ENCODE measurements around the gene KCNQ2. TPM values are rescaled to one million over a fixed set of nuclear protein-coding genes. Genes with fewer than 3 reads are reported as not detected.

KCNQ2 gene
- total RNA-seq, 1 experiment from 2014 or later: 0.25 TPM

DNA sequence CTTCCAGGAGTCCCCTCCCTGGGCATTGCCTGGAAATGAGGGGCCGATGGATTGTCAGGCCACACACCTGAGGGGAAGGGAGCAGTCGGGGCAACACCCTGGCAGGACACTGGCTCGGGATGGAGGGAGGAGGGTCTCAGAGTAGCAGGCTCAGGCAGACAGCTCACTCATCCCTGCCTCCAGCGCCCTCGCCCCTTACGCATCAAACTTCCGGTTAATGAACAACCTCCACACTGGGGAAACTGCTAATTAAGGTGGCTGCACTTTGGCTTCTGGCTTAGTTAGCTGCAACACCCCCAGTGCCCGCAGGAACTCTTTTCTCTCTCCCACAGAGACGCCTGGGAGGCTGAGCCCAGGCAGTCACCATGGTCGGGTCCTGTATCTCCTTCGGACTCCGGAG lies 98.0 kb downstream of the KCNQ2 start:
- Histone ChIP-seq H3K9me3 (no peaks in the 10 kb centered on the region), H3K36me3 (ENCODE audit: control insufficient read depth, insufficient read depth, low read length) (no peaks in the 10 kb centered on the region), H3K27me3 (replicated peaks; ENCODE audit: control insufficient read depth, insufficient read depth, low read length) (no peaks in the 10 kb centered on the region), H3K4me3 (ENCODE audit: low read depth, low read length) (no peak overlapping the region), H3K4me1 (peaks cover 10% of the 10 kb centered on the region; the same call in 1 of the 2 replicates)
- intact Hi-C loops (cut with micrococcal nuclease; ENCODE audit: unreplicated experiment): no loop called here
- TF ChIP-seq, protein P1, sequence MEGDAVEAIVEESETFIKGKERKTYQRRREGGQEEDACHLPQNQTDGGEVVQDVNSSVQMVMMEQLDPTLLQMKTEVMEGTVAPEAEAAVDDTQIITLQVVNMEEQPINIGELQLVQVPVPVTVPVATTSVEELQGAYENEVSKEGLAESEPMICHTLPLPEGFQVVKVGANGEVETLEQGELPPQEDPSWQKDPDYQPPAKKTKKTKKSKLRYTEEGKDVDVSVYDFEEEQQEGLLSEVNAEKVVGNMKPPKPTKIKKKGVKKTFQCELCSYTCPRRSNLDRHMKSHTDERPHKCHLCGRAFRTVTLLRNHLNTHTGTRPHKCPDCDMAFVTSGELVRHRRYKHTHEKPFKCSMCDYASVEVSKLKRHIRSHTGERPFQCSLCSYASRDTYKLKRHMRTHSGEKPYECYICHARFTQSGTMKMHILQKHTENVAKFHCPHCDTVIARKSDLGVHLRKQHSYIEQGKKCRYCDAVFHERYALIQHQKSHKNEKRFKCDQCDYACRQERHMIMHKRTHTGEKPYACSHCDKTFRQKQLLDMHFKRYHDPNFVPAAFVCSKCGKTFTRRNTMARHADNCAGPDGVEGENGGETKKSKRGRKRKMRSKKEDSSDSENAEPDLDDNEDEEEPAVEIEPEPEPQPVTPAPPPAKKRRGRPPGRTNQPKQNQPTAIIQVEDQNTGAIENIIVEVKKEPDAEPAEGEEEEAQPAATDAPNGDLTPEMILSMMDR (IDR thresholded peaks at IDR 0.05; ENCODE audit: insufficient read depth in 1 of 2, low read depth in 1 of 2, low read length in 1 of 2, severe bottlenecking in 1 of 2, unreplicated experiment in 1 of 2): no peak
- peak in 1 of 2 experiments; percentile 53 for DNase-seq
- CTCF ChIA-PET: interaction anchor here (0.5 to 1.2 kb wide), 2 partner anchors 140 to 728 kb away, joined by 3 to 4 read pairs; no protein-coding TSS in a partner anchor
- H3K27ac Mint-ChIP-seq (ENCODE audit: unreplicated experiment): no peak overlapping the region
- H3K9me3 Mint-ChIP-seq (ENCODE audit: unreplicated experiment): no peaks in the 10 kb centered on the region
- H3K36me3 Mint-ChIP-seq (ENCODE audit: insufficient read depth, unreplicated experiment): peaks cover 6% of the 10 kb centered on the region
- no TSS peak for BruUV-seq (replicated peaks)
- no peak overlapping the region for H3K4me3 Mint-ChIP-seq (ENCODE audit: unreplicated experiment)
- H3K27me3 Mint-ChIP-seq (ENCODE audit: insufficient read depth, unreplicated experiment): peaks cover 4% of the 10 kb centered on the region
- POLR2A ChIA-PET: interaction anchor here (0.6 kb wide), 1 partner anchor 102 kb away, joined by 9 read pairs; the partner anchor contains the start of gene ARFGAP1
- peaks cover 6% of the 10 kb centered on the region for H3K4me1 Mint-ChIP-seq (ENCODE audit: low read depth, unreplicated experiment)

DNA sequence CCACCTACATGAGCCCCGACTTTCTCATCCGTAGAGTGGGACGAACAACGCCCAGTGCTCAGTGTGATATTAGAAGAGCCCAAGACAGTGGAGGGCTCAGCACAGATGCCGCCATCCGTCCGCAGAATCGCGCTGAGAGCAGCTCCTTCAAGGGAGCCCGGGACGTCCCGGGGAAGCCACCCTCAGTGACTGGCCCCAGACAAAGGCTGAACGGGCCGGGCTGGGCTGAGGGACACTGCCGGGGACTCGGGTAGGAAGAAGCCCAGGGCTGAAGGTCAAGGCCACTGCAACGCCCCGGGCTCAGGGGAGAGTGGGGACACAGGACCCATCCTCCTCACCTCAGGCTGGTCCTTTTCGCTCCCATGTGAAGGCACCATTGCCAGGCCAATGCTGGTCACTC lies 98.5 kb downstream of the KCNQ2 start:
- CTCF ChIA-PET: interaction anchor here (0.5 to 1.2 kb wide), 4 partner anchors 9 to 728 kb away, joined by 3 to 4 read pairs (median 3); no protein-coding TSS in a partner anchor
- Mint-ChIP-seq H3K4me3 (ENCODE audit: unreplicated experiment) (no peak overlapping the region), H3K9me3 (ENCODE audit: unreplicated experiment) (no peaks in the 10 kb centered on the region), H3K4me1 (ENCODE audit: low read depth, unreplicated experiment) (peaks cover 6% of the 10 kb centered on the region), H3K27me3 (ENCODE audit: insufficient read depth, unreplicated experiment) (peaks cover 6% of the 10 kb centered on the region), H3K27ac (ENCODE audit: unreplicated experiment) (no peak overlapping the region), H3K36me3 (ENCODE audit: insufficient read depth, unreplicated experiment) (peaks cover 1% of the 10 kb centered on the region)
- POLR2A ChIA-PET: no interaction called here
- TF ChIP-seq, protein P1 (IDR thresholded peaks at IDR 0.05; ENCODE audit: insufficient read depth in 1 of 2, low read depth in 1 of 2, low read length in 1 of 2, severe bottlenecking in 1 of 2, unreplicated experiment in 1 of 2): no peak
- H3K27me3 ChIP-seq (replicated peaks; ENCODE audit: control insufficient read depth, insufficient read depth, low read length): no peaks in the 10 kb centered on the region
- intact Hi-C loops (cut with micrococcal nuclease; ENCODE audit: unreplicated experiment): no loop called here
- no peaks in the 10 kb centered on the region for H3K36me3 ChIP-seq (ENCODE audit: control insufficient read depth, insufficient read depth, low read length)
- peaks cover 10% of the 10 kb centered on the region; the same call in 1 of the 2 replicates for H3K4me1 ChIP-seq
- DNase-seq: no peak
- H3K9me3 ChIP-seq: no peaks in the 10 kb centered on the region
- H3K4me3 ChIP-seq (ENCODE audit: low read depth, low read length): no peak overlapping the region
- no TSS peak for BruUV-seq (replicated peaks)

DNA sequence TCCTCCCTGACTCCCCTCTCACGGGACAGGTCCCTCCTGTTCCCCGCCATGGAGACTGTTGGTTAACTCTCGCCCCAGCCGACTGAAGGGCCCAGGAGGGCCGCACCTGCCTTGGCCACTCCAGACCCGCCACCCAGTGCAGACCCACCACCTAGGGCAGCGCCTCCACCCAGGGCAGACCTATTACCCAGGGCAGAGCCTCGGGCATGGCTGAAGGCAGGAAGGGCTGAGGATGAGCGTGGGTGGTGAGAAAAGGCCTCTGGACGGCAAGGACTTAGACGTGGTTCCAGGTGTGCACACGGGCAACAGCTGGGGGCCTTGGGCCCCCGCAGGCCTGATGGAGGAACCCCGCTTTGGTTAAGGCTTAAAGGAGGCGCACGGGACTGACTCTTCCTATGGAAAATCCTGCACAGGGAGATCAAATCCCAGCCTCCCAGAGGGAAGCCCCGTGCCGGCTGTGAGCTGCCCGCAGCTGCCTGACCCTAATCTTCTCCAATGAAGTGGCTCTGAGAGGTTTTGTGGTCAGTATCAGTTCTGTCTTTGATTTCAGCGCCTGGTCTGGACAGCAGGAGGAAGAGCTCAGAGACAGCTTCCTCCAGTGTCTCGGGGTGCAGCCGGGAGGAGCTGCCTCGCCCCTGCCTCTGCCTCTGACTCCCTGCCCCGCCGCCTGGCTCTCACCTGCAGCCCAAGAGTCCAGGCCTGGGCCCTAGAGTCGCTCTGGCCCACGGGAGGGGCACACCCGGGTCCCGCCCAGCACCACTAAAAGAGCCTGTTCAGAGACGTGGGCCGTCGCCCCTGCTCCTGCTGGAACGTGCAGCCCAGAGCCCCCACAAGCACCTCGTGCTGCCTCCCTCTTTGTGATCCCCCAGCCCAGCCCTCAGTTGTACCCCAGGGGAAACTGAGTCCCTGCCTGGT lies 99.2 kb downstream of the KCNQ2 start:
- H3K9me3 ChIP-seq: no peaks in the 10 kb centered on the region
- H3K27me3 ChIP-seq (replicated peaks; ENCODE audit: control insufficient read depth, insufficient read depth, low read length): no peaks in the 10 kb centered on the region
- Mint-ChIP-seq H3K4me3 (ENCODE audit: unreplicated experiment) (no peak overlapping the region), H3K36me3 (ENCODE audit: insufficient read depth, unreplicated experiment) (no peaks in the 10 kb centered on the region), H3K27ac (ENCODE audit: unreplicated experiment) (no peak overlapping the region), H3K4me1 (ENCODE audit: low read depth, unreplicated experiment) (peaks cover 6% of the 10 kb centered on the region), H3K9me3 (ENCODE audit: unreplicated experiment) (no peaks in the 10 kb centered on the region), H3K27me3 (ENCODE audit: insufficient read depth, unreplicated experiment) (peaks cover 8% of the 10 kb centered on the region)
- BruUV-seq (replicated peaks): no TSS peak
- CTCF ChIA-PET: interaction anchor here (0.6 to 0.9 kb wide), 2 partner anchors 9 to 64 kb away, joined by 3 read pairs; no protein-coding TSS in a partner anchor
- peaks cover 10% of the 10 kb centered on the region; the same call in 1 of the 2 replicates for H3K4me1 ChIP-seq
- intact Hi-C loops (cut with micrococcal nuclease; ENCODE audit: unreplicated experiment): no loop called here
- H3K4me3 ChIP-seq (ENCODE audit: low read depth, low read length): no peak overlapping the region
- no peak for DNase-seq
- TF ChIP-seq, protein P1 (IDR thresholded peaks at IDR 0.05; ENCODE audit: insufficient read depth in 1 of 2, low read depth in 1 of 2, low read length in 1 of 2, severe bottlenecking in 1 of 2, unreplicated experiment in 1 of 2): no peak
- H3K36me3 ChIP-seq (ENCODE audit: control insufficient read depth, insufficient read depth, low read length): no peaks in the 10 kb centered on the region
- POLR2A ChIA-PET: no interaction called here

Data from Caco-2 (cell line).